BE2C (cell line): ENCODE measurements around the gene DNM2.
"Not testable (repeated sequence)": the region's sequence is repeated elsewhere in the genome, so short reads cannot be mapped to it uniquely, and the experiment has no call there.

ENCODE experiments used
- DNase-seq: peaks from one replicate; pipeline ENCODE4 v3.0.0-alpha.2; 2020
- H3K27me3 ChIP-seq: fragments of 250-450 bp; sonication (Bioruptor Pico); 2 replicates; pipeline ENCODE4 v1.5.1; 2020; ENCODE audit warnings: mild to moderate bottlenecking
- H3K36me3 ChIP-seq: fragments of 250-450 bp; sonication (Bioruptor Pico); 2 replicates; pipeline ENCODE4 v1.5.1; 2020; ENCODE audit warnings: mild to moderate bottlenecking
- H3K4me1 ChIP-seq: fragments of 250-450 bp; sonication (Bioruptor Pico); 2 replicates; pipeline ENCODE4 v1.5.1; 2020
- H3K4me3 ChIP-seq: 2 replicates; pipeline ENCODE4 v1.5.1; 2011; ENCODE audit warnings: low read depth, low read length
- H3K9me3 ChIP-seq: fragments of 250-450 bp; sonication (Bioruptor Pico); 2 replicates; pipeline ENCODE4 v1.5.1; 2020
- TF ChIP-seq, protein P1 (sequence below): IDR thresholded peaks from 2 replicates; pipeline ENCODE4 v1.5.1; 2012; ENCODE audit warnings: mild to moderate bottlenecking, low read depth, low read length

DNM2 gene

DNA sequence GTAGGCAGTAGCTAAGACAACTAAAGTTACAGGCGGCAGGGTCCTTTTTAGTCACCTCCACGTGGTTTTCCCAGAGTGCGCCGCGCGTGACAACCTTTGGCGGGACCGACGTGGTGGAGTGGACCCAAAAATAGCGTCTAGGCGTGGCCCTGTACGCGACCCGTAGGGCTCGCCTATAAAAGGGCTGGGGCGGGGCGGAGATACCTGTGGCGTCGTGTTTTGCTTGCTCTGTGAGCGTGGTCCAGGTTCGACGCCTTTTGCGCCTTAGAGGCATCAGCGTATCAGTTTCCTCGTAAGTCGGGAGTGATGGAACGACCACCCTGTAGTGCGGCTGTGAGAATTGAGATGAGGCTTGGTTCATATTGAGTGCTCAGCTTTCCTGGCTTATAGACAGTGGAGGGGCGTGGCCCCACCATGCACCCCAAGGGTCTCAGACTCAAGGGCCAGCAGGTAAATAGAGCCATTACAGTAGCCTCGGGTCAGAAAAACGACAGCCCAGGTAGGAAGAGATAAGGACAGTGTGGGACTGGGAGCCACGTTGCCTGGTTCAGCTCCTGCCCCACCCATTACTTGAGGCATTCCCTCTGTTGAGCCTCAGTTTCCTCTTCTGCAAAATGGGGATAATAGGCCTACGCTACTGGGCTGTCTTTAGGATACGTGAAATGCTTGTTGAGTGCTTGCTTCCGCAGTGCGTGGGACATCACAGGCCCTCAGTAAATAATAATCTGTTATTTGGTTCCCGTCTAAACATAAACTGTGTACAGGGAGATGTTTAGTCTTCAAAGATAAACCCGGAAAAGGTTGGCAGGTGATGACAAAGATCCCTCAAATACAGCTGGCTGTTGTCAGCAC, 118.8 kb downstream of the DNM2 start:
- Histone ChIP-seq H3K4me3 (peak overlapping the region; percentile 76), H3K36me3 (peaks cover 31% of the 10 kb centered on the region), H3K9me3 (peaks cover 2% of the 10 kb centered on the region; the same call in 1 of the 2 replicates), H3K27me3 (no peaks in the 10 kb centered on the region), H3K4me1 (peaks cover 3% of the 10 kb centered on the region)
- TF ChIP-seq, protein P1, sequence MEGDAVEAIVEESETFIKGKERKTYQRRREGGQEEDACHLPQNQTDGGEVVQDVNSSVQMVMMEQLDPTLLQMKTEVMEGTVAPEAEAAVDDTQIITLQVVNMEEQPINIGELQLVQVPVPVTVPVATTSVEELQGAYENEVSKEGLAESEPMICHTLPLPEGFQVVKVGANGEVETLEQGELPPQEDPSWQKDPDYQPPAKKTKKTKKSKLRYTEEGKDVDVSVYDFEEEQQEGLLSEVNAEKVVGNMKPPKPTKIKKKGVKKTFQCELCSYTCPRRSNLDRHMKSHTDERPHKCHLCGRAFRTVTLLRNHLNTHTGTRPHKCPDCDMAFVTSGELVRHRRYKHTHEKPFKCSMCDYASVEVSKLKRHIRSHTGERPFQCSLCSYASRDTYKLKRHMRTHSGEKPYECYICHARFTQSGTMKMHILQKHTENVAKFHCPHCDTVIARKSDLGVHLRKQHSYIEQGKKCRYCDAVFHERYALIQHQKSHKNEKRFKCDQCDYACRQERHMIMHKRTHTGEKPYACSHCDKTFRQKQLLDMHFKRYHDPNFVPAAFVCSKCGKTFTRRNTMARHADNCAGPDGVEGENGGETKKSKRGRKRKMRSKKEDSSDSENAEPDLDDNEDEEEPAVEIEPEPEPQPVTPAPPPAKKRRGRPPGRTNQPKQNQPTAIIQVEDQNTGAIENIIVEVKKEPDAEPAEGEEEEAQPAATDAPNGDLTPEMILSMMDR, result no peak
- DNase-seq, result peak; percentile 78

DNA sequence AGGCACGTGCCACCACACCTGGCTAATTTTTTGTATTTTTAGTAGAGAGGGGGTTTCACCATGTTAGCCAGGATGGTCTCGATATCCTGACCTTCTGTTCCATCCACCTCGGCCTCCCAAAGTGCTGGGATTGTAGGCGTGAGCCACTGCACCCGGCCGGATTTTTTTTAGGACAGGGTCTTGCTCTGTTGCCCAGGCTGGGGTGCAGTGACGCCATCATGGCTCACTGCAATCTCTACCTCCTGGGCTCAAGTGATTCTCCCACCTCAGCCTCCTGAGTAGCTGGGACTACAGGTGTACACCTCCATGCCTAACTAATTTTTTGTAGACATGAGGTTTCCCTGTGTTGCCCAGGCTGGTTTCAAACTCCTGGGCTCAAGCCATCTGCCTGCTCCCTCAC, 119.8 kb downstream of the DNM2 start:
- H3K36me3 ChIP-seq, result peaks cover 25% of the 10 kb centered on the region
- DNase-seq, H3K4me1 ChIP-seq, H3K27me3 ChIP-seq, H3K4me3 ChIP-seq, H3K9me3 ChIP-seq: not testable (repeated sequence)

DNA sequence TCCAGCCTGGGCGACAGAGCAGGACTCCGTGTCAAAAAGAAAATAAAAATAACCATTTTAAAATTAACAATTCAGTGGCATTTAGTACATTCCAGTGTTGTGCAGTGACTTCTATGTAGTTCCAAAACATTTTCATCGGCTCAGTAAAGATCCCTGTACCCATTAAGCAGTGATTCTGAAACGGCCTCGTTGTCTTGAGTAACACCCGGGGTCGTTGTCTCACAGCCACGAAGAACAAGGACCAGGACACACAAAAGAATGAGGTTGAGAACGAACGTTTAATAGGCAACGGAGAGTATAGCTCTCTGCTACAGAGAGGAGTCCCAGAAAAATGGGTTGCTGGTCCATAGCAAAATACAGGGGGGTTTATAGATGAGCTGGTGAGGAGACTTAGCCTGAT, 120.5 kb downstream of the DNM2 start:
- no peak for DNase-seq
- peaks cover 3% of the 10 kb centered on the region for H3K4me1 ChIP-seq
- peaks cover 17% of the 10 kb centered on the region for H3K36me3 ChIP-seq
- H3K4me3 ChIP-seq, result no peak overlapping the region
- H3K9me3 ChIP-seq, result peaks cover 2% of the 10 kb centered on the region; the same call in 1 of the 2 replicates
- TF ChIP-seq, protein P1, result no peak
- no peaks in the 10 kb centered on the region for H3K27me3 ChIP-seq

DNA sequence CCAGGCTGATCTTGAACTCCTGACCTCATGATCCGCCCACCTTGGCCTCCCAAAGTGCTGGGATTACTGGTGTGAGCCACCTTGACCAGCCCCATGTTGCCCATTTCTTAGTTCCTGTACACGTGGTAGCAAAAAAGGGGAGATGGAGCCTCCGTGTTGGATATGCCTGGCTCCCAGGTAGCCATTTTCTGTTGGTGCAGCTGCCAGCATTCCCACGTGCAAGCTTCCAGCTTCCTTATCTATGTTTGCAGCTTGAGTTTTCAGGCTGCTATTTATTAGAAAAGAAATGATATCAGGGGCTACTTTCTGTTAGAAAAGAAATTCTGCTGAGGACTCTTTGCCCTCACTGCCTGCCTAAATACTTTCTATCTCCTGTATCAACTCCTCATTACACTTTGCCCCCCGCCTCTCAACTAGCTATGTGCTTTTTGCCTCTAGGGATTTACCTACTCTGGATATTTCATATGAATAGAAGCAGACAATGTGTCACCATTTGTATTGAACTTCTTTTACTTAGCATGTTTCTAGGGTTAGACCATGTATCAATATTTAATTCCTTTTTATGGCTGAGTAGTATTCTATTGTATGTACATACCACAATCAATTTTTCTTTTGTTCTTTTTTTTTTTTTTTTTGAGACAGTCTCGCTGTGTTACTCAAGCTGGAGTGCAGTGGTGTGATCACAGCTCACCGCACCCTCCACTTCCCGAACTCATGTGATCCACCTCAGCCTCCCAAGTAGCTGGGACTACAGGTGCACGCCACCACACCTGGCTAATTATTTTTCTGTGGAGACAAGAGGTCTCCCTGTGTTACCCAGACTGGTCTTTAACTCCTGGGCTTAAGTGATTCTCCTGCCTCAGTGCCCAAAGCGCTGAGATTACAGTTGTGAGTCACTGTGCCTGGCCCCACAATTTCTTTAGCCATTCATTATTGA, 121.5 kb downstream of the DNM2 start:
- H3K4me3 ChIP-seq, result no peak overlapping the region
- peaks cover 3% of the 10 kb centered on the region for H3K4me1 ChIP-seq
- H3K27me3 ChIP-seq, result no peaks in the 10 kb centered on the region
- TF ChIP-seq, protein P1, result no peak
- H3K36me3 ChIP-seq, result peaks cover 10% of the 10 kb centered on the region
- peaks cover 2% of the 10 kb centered on the region; the same call in 1 of the 2 replicates for H3K9me3 ChIP-seq
- DNase-seq, result no peak

DNA sequence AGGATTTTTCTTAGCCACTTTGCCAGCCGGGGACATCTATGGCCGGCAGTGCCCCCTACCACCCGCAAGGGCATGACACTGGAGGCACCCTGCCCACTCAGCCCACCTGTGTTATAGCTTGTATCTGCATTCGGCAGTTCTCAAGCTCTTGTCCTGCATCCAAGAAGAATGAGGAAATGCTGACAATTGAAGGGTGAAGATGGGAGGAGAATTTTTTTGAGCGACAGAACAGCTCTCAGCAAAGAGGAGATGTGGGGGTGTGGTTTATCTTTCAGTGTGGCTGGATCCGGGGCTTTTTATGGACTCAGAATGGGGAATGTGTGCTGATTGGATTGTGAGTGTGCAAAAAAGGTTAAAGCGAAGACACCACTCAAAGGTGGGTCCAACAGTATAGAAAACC, 124.9 kb downstream of the DNM2 start:
- no peak overlapping the region for H3K4me3 ChIP-seq
- H3K9me3 ChIP-seq, result no peaks in the 10 kb centered on the region; the same call in 1 of the 2 replicates
- H3K27me3 ChIP-seq, result no peaks in the 10 kb centered on the region
- DNase-seq, result no peak
- no peaks in the 10 kb centered on the region for H3K4me1 ChIP-seq
- TF ChIP-seq, protein P1, result peak; percentile 16; the same call in 1 of the 2 replicates
- no peaks in the 10 kb centered on the region for H3K36me3 ChIP-seq

DNA sequence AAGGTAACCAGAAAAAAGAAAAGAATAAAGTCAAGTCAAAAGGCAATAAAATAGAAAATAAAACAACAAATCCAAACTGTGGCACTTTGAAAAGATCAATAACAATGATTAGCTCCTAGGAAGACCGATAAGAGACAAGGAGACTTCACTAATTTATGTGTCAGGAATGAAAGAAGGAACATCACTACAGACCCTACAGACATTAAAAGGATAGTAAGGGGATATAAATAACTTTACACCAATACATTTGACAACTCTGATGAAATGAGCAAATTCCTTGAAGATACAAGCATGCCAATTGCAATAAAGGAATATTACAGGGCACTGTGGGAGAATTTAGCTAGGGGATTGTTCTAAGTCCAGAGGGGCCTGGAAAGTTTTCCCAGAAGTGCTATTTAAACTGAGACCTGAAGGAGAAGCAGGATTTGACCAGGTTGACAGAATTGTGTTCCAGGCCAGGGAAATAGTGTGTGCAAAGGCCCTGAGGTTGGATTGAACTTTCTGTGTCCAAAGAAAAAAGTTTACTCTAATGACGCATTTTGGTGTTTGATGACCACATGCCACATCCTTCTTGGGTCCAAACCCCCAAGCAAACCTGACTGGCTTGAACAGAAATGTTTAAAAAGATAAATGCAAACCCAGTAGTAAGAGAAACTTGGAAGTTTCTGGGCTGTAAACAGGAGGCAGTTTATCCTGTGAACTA, 128.8 kb downstream of the DNM2 start:
- Histone ChIP-seq H3K4me1 (no peaks in the 10 kb centered on the region), H3K36me3 (no peaks in the 10 kb centered on the region), H3K27me3 (no peaks in the 10 kb centered on the region), H3K9me3 (no peaks in the 10 kb centered on the region; the same call in 1 of the 2 replicates), H3K4me3 (no peak overlapping the region)
- no peak for DNase-seq
- TF ChIP-seq, protein P1, result no peak
